T47D (cell line): ENCODE results near the gene TBCK.
"Not testable (repeated sequence)": the region's sequence is repeated elsewhere in the genome, so short reads cannot be mapped to it uniquely, and the experiment has no call there.

Experiments used
- DNase-seq, 2 experiments: peaks; one replicate each; pipeline versions ENCODE4 v3.0.0 to v3.0.0-alpha.2; 2011 to 2012; ENCODE audit warnings: low read depth in 1 of 2, low spot score in 1 of 2
- JUND ChIP-seq: IDR thresholded peaks from 2 replicates; pipeline ENCODE4 v1.6.1; 2012; ENCODE audit warnings: low read depth
- in situ Hi-C: cut with HindIII; loops from 2 replicates; pipeline ENCODE4 v1.10.0; 2016; ENCODE audit warnings: low sequenced_read_pairs, low pct_unique_long_range_greater_than_20kb

Gene TBCK

DNA sequence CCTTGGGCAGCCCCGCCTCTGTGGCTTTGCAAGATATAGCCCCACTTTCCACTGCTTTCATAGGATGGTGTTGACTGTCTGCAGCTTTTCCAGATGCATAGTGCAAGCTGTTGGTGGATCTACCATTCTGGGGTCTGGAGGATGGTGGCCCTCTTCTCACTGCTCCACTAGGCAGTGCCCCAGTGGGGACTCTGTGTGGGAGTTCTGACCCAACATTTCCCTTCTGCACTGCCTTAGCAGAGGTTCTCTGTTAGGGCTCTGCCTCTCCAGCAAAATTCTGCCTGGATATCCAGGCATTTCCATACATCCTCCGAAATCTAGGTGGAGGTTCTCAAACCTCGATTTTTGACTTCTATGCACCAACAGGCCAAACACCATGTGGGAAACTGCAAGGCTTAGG is 153.7 kb downstream of the TBCK start:
- in situ Hi-C loops: no loop called here
- no peak for TF ChIP-seq JUND
- DNase-seq: no peak

DNA sequence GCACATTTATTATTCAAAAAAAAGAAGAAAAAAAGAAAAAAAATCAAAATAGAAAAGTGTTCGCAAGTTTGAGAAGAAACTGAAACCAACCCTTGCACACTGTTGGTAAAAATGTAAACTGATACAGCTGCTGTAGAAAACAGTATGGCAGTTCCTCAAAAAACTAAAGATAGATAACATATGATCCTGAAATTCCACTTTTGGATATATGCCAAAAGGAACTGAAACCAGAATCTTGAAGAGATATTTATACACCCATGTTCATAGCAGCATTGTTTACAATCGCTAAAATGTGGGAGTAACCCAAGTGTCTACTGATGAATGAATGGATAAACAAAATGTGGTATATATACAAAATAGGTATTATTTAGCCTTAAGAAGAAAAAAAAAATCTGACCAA is 155.4 kb downstream of the TBCK start:
- TF ChIP-seq JUND: no peak
- DNase-seq: no peak
- in situ Hi-C loops: no loop called here

DNA sequence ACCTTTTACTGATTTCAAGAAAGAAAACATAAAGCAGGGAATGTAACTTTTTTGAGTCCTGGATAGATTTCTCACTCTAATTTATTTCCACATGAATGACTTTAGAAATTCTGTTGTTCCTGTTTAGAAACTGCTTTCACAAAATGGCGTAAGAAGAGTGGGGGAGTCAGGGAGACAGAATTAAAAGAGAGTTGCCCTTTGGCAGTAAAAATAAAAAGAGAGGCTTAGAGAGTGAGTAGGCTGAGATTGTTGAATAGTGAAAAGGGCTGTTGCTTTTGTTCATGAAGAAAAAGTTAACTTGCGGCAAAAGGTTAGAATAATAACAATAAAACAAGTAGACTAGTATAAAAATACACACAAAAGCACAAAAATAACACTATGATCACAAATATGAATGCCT is 166.1 kb downstream of the TBCK start:
- TF ChIP-seq JUND: no peak
- no peak for DNase-seq
- in situ Hi-C loops: no loop called here

DNA sequence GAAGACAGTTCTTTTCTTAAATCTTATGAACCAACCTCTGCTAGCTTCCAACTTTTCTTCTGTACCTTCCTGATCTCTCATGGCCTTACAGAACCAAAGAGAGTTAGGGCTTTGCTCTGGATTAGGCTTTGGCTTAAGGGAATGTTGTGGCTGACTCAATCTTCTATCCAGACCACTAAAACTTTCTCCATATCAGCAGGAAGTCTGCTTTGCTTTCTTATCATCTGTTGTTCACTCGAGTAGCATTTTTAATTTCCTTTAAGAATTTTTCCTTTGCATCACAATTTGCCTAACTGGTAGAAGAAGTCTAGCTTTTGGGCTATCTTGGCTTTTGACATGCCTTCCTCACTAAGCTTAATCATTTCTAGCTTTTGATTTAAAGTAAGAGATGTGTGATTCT is 167.0 kb downstream of the TBCK start:
- no peak for TF ChIP-seq JUND
- DNase-seq: no peak
- in situ Hi-C loops: no loop called here

DNA sequence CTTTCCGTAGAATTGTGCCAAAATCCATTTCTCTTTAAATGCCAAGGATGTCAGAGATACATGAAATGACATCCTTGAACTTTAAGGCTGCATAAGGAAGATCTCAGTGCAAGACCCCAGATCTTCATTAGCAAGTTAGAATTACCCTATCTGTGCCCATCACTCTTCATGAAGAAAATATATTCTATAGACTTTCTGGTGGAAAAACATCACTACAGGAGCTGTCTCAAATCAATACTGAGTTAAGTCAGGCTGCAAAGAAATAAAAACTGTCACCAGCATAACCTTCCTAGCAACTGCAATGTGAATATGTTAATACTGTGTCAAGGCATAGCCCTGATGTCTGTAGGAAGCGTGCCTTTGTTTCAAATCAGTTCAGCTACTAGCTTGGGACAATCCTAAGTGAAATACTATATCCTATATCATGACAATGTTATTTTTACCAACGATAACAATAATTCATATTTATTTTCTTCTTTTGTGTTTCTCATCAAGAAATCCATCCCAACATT is 173.3 kb downstream of the TBCK start:
- no peak for DNase-seq
- TF ChIP-seq JUND: no peak
- in situ Hi-C loops: no loop called here

DNA sequence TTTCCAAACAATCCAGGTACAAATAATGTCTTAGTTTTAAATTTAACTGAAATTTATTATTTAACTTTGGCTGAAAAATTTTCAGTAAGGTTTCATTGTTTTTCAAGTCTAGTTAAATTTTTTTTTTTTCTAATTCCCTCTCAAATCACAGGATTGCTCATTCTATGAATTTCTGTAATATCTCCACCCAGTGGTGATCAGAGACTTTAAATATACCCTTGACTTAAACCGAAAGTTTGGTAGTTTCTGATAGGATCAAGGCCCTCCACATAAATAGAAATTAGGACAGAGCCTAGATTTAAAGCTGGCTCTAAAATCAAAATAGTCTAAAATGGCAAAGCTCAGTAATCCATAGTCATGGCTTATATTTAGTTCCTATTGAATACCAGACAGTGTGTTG is 175.4 kb downstream of the TBCK start:
- TF ChIP-seq JUND: no peak
- DNase-seq: peak in 1 of 2 experiments; percentile 0
- in situ Hi-C loops: no loop called here

DNA sequence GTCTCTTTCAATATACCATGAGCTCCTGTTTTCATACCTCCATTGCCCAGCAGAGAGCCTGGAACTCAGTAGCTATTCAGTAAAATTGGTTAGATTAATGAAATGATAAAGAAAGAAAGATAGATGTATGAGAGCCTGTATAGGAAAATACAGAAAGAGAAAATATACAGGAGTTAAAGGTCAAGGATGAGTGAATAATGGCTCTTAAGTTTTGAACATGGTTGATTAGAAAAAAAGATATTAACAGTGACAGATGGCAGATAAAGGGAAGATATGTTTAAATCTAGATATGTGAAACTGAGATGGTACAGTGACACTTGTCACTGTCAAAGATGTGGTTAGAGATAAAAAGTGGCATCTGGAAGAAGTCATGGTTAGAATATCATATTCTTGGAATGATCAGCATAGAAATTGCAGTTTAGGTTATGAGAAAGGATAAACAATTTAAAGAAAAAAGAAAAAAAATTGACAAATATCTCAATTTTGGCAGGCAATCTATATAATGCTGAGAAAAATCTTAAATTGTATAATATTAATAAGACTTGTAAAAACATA is 179.2 kb downstream of the TBCK start:
- in situ Hi-C loops: no loop called here
- TF ChIP-seq JUND: no peak
- DNase-seq: no peak

DNA sequence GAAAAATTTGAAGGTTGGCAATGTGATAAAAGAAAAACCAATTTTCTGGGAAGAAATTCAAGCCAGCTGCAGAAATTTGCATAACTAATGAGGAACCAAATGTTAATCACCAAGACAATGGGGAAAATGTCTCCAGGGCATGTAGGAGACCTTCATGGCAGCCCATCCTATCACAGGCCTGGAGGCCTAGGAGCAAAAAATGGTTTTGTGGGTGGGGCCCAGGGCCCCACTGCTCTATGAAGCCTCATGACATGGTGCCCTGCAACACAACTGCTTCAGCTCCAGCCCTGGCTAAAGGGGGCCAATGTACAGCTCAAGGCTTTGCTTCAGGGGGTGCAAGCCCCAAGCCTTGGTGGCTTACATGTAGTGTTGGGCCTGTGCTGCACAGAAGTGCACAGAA is 184.0 kb downstream of the TBCK start:
- in situ Hi-C loops: no loop called here

DNA sequence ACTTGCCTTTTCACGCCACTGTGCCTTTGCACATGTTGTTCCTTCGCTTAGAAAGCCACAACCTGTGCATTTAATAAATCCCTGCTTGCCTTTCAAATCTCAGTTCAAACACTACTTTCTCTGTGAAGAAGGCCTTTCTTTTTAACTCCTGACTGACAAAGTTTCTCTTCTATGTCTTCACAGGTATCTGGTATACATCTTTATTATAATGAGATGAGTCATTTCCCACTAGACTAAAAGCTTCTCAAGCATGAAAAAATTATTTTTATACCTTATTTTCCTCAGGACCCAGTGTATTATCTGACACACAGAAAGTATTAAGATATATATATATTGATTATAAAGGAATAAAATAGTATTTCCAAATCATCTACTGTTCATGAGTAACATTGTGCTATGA is 189.9 kb downstream of the TBCK start:
- no peak for DNase-seq
- no peak for TF ChIP-seq JUND
- in situ Hi-C loops: no loop called here

More for the DNA sequence above, 184.0 kb downstream of the TBCK start:
- no peak for DNase-seq
- no peak for TF ChIP-seq JUND

DNA sequence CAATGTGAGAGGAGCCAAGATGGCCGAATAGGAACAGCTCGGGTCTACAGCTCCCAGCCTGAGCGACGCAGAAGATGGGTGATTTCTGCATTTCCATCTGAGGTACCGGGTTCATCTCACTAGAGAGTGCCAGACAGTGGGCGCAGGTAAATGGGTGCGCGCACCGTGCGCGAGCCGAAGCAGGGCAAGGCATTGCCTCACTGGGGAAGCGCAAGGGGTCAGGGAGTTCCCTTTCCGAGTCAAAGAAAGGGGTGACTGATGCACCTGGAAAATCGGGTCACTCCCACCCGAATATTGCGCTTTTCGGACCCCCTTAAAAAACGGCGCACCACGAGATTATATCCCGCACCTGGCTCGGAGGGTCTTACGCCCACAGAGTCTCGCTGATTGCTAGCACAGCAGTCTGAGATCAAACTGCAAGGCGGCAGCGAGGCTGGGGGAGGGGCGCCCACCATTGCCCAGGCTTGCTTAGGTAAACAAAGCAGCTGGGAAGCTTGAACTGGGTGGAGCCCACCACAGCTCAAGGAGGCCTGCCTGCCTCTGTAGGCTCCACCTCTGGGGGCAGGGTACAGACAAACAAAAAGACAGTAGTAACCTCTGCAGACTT is 196.0 kb downstream of the TBCK start:
- DNase-seq, in situ Hi-C loops: not testable (repeated sequence)

DNA sequence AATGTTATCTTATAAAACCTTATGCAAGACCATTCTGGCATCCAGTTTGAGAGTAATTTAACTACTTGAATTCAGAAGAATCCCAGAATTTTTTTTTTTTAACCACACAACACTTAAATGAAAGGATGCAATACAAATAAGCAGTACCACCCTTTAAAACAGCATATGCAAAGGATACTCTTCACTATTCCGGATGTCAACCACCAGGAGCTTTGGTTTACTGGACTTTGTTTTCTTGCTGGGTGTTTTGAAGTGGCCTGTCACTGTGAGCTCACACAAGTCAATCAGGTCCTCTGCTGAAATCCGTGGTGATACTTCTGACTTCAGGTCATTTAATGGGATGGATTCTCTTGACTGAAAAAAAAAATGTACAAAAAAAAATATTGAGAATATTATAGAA is 200.0 kb downstream of the TBCK start:
- in situ Hi-C loops: no loop called here
- DNase-seq: no peak
- no peak for TF ChIP-seq JUND

DNA sequence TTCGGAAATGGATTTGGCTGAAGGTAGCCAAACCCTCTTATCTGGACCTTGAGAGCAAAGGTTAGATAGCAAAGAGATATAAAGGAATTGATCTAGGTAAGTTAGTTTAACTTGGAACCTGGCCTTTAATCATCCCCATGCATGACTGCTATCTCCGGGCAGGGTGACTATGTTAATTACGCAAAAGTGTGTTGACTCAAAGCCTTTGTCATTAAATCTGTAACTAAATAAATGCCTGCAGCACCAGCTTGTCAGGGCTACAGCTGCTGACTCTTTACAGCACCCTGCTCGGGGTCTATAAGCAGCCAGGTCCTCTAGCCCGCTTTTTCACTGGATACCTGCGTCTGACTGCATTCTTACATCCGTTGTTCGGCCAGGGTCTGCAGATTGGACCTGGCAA is 201.7 kb downstream of the TBCK start:
- no peak for DNase-seq
- in situ Hi-C loops: no loop called here
- no peak for TF ChIP-seq JUND

DNA sequence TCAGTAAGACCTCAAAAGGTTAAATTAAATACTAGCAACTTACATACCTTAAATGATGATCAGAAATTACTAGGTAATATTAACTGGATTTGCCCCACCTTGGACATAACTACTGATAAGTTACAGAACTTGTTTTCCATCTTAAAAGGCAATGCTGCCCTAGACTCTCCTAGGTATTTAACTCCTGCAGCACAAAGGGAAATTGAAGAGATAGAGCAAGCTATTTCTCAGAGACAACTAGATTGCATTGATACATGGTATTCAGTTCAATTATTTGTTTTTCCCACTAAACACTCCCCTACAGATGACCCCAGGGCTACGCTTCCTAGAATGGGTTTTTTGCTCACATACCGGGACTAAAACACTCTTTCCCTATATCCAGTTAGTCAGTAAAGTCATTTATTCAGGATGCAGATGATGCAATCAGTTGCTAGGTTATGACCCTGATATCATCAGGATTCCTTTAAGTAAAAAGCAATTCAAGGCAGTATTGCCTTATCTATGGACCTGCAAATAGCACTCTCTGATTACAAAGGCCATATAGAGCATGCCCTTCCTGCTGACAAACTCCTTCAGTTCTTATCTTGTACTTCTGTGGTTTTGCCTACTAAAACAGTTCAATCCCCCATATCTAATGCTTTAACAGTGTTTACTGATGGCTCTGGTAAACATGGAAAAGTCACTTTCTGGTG is 204.1 kb downstream of the TBCK start:
- DNase-seq, in situ Hi-C loops: not testable (repeated sequence)
